ENCODE results near the gene CAPN2.

The CAPN2 gene

GRCh38 chr1:223775054-223775453 is 62.7 kb downstream of the CAPN2 start:
- TF ChIP-seq EZH2phosphoT487 (IDR thresholded peaks at IDR 0.05; ENCODE audit: low read depth) (no peak), CTCF (IDR thresholded peaks at IDR 0.05; ENCODE audit: low read depth, low read length) (no peak)
- Histone ChIP-seq H3K9ac (ENCODE audit: low read length) (no peak overlapping the region), H3K27ac (ENCODE audit: low read length) (no peak overlapping the region), H3K36me3 (replicated peaks; ENCODE audit: low read depth, low read length) (peaks cover 88% of the 10 kb centered on the region), H3K4me3 (ENCODE audit: low read length) (no peak overlapping the region), H3K4me2 (ENCODE audit: low read length) (no peak overlapping the region), H2AFZ (ENCODE audit: low read depth, low read length) (no peak overlapping the region), H3K27me3 (ENCODE audit: low read depth, low read length) (no peaks in the 10 kb centered on the region), H3K79me2 (ENCODE audit: low read length) (no peaks in the 10 kb centered on the region), H4K20me1 (ENCODE audit: insufficient read depth, low read length) (peaks cover 8% of the 10 kb centered on the region; the same call in 1 of the 2 replicates), H3K9me3 (ENCODE audit: insufficient read depth, low read length) (no peaks in the 10 kb centered on the region), H3K4me1 (ENCODE audit: low read length) (peaks cover 12% of the 10 kb centered on the region)

DNA sequence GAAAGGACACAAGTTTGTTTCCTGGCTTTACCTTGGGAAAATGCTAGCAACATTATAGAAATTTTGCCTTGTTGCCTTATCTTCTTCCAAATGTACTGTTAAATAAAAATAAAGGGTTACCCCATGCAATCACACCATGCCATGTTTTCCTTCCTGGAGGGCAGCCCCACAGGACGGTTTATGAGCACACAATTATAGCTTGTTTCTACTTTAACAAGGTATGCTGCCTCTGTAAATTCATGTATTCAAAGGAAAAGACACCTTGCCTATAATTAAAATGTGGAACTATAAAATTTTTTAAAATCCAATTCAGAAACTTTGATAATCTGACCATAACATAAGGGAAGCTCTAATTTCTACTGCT is 63.4 kb downstream of the CAPN2 start:
- Histone ChIP-seq H3K27ac (ENCODE audit: low read length) (no peak overlapping the region), H3K4me1 (ENCODE audit: low read length) (peaks cover 12% of the 10 kb centered on the region), H3K4me2 (ENCODE audit: low read length) (no peak overlapping the region)

GRCh38 chr1:223776075-223776814 is 63.9 kb downstream of the CAPN2 start:
- Histone ChIP-seq H3K9me3 (ENCODE audit: insufficient read depth, low read length) (no peaks in the 10 kb centered on the region), H3K27ac (ENCODE audit: low read length) (no peak overlapping the region), H3K9ac (ENCODE audit: low read length) (no peak overlapping the region), H4K20me1 (ENCODE audit: insufficient read depth, low read length) (peaks cover 8% of the 10 kb centered on the region; the same call in 1 of the 2 replicates), H2AFZ (ENCODE audit: low read depth, low read length) (no peak overlapping the region), H3K27me3 (ENCODE audit: low read depth, low read length) (no peaks in the 10 kb centered on the region), H3K79me2 (ENCODE audit: low read length) (no peaks in the 10 kb centered on the region), H3K36me3 (replicated peaks; ENCODE audit: low read depth, low read length) (peaks cover 82% of the 10 kb centered on the region), H3K4me1 (ENCODE audit: low read length) (peaks cover 12% of the 10 kb centered on the region), H3K4me2 (ENCODE audit: low read length) (no peak overlapping the region), H3K4me3 (ENCODE audit: low read length) (no peak overlapping the region)
- no peak for TF ChIP-seq CTCF (IDR thresholded peaks at IDR 0.05; ENCODE audit: low read depth, low read length)
- TF ChIP-seq EZH2phosphoT487 (IDR thresholded peaks at IDR 0.05; ENCODE audit: low read depth): no peak

More for the DNA sequence above, 63.4 kb downstream of the CAPN2 start:
- TF ChIP-seq CTCF (IDR thresholded peaks at IDR 0.05; ENCODE audit: low read depth, low read length) (no peak), EZH2phosphoT487 (IDR thresholded peaks at IDR 0.05; ENCODE audit: low read depth) (no peak)
- Histone ChIP-seq H3K9me3 (ENCODE audit: insufficient read depth, low read length) (no peaks in the 10 kb centered on the region), H3K36me3 (replicated peaks; ENCODE audit: low read depth, low read length) (peaks cover 88% of the 10 kb centered on the region), H3K79me2 (ENCODE audit: low read length) (no peaks in the 10 kb centered on the region), H2AFZ (ENCODE audit: low read depth, low read length) (no peak overlapping the region), H4K20me1 (ENCODE audit: insufficient read depth, low read length) (peaks cover 8% of the 10 kb centered on the region; the same call in 1 of the 2 replicates), H3K4me3 (ENCODE audit: low read length) (no peak overlapping the region), H3K9ac (ENCODE audit: low read length) (no peak overlapping the region), H3K27me3 (ENCODE audit: low read depth, low read length) (no peaks in the 10 kb centered on the region)

DNA sequence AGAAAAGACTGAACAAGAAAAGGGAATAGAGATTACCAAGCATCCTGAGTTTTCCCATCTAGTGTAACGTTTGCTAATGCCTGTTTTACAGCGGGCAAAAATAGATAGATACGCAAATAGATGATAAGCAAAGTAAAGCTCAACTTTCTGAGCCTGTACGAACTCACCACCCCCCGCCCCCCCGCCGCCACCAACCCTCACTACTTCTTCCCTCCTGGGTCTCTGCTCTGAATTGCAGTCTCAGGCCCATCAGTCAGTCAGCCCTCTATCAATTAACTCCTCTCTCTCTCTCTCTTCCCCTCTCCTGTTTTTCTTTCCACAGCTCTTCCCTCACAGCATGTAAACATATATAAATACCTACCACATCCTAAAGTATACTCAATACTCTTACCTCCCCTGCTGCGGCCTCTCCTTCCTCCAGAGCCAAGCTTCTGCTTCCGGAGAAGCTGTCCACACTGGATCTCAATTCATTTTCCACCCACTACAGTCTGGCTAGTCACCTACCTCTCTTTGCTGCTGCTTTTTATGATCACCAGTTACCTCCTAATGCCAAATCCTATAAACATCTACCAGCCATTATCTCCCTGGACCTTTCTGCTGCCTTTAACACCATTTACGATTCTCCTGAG is 64.6 kb downstream of the CAPN2 start:
- H2AFZ ChIP-seq (ENCODE audit: low read depth, low read length): no peak overlapping the region
- no peaks in the 10 kb centered on the region for H3K9me3 ChIP-seq (ENCODE audit: insufficient read depth, low read length)
- peaks cover 75% of the 10 kb centered on the region for H3K36me3 ChIP-seq (replicated peaks; ENCODE audit: low read depth, low read length)
- no peak overlapping the region for H3K4me3 ChIP-seq (ENCODE audit: low read length)
- H3K4me1 ChIP-seq (ENCODE audit: low read length): peaks cover 12% of the 10 kb centered on the region
- H3K9ac ChIP-seq (ENCODE audit: low read length): no peak overlapping the region
- no peaks in the 10 kb centered on the region for H3K27me3 ChIP-seq (ENCODE audit: low read depth, low read length)
- no peak for TF ChIP-seq EZH2phosphoT487 (IDR thresholded peaks at IDR 0.05; ENCODE audit: low read depth)
- TF ChIP-seq CTCF (IDR thresholded peaks at IDR 0.05; ENCODE audit: low read depth, low read length): no peak
- H3K27ac ChIP-seq (ENCODE audit: low read length): no peak overlapping the region
- no peaks in the 10 kb centered on the region for H3K79me2 ChIP-seq (ENCODE audit: low read length)
- no peak overlapping the region for H3K4me2 ChIP-seq (ENCODE audit: low read length)
- H4K20me1 ChIP-seq (ENCODE audit: insufficient read depth, low read length): peaks cover 8% of the 10 kb centered on the region; the same call in 1 of the 2 replicates
